Endothelial cell of umbilical vein (primary cell): Measurements from ENCODE around the gene MAP1S. TPM values are rescaled to one million over a fixed set of nuclear protein-coding genes. Genes with fewer than 3 reads are reported as not detected.
A peak's percentile ranks its signal among the peaks of the same experiment; 100 is the strongest.

Experiments used
- BruUV-seq: library from RNA; stranded (reverse); fragments of 400-500 nt; replicated peaks from 2 replicates; lab custom pipeline; 2021; lab: Mats Ljungman, UMichigan
- CTCF ChIA-PET: fragments of 300-600, 350-600 bp; sonication (Branson Sonifier 250); formaldehyde crosslinking; loops from one replicate; lab custom pipeline; 2021; ENCODE audit warnings: antibody characterized with exemption, inconsistent platforms; lab: Charles Lee
- POLR2A ChIA-PET: fragments of 300-600, 350-600 bp; sonication (Branson Sonifier 250); formaldehyde crosslinking; loops from one replicate; lab custom pipeline; 2021; ENCODE audit warnings: antibody characterized with exemption, inconsistent platforms; lab: Charles Lee
- DNase-seq: peaks from one replicate; pipeline ENCODE4 v3.0.0-alpha.2; 2011; ENCODE audit warnings: low read depth, low spot score
- FAIRE-seq: peaks from 2 replicates; lab custom pipeline; 2011; peaks lifted over from hg19 to GRCh38; lab: Jason Lieb, UNC
- H2AFZ ChIP-seq: 2 replicates; pipeline ENCODE4 v1.6.0; 2012; ENCODE audit warnings: low read depth, low read length, control low read depth, inconsistent platforms
- H3K27ac ChIP-seq: 2 replicates; pipeline ENCODE4 v1.5.1; 2011; ENCODE audit warnings: low read depth, mild to moderate bottlenecking, control low read depth, low read length, moderate library complexity; ENCODE audit not compliant: insufficient read depth
- H3K27me3 ChIP-seq, 2 experiments: 2 replicates each; pipeline versions ENCODE4 v1.6.0 to v1.6.1; 2011; ENCODE audit warnings: low read length in 2 of 2, mixed read lengths in 1 of 2; ENCODE audit not compliant: control insufficient read depth in 2 of 2, insufficient read depth in 2 of 2
- H3K36me3 ChIP-seq, 2 experiments: 2 replicates in 1 of 2; 3 replicates in 1 of 2; pipeline ENCODE4 v1.5.1; 2011; ENCODE audit warnings: low read length in 2 of 2, mild to moderate bottlenecking in 1 of 2, moderate library complexity in 1 of 2; ENCODE audit not compliant: control insufficient read depth in 2 of 2, insufficient read depth in 2 of 2; ENCODE audit errors: extremely low read depth in 1 of 2
- H3K4me1 ChIP-seq: 3 replicates; pipeline ENCODE4 v1.5.1; 2011; ENCODE audit warnings: mild to moderate bottlenecking, low read length; ENCODE audit not compliant: control insufficient read depth, insufficient read depth; ENCODE audit errors: extremely low read depth
- H3K4me2 ChIP-seq: 2 replicates; pipeline ENCODE4 v1.6.1; 2011; ENCODE audit warnings: low read length, control low read depth, mixed read lengths; ENCODE audit not compliant: insufficient read depth
- H3K4me3 ChIP-seq, 3 experiments: fragments of 200-600 bp in 1 of 3; sonication (generic), shearing (Covaris generic) in 1 of 3; replicated peaks in 1 of 3; 2 replicates each; pipeline ENCODE4 v1.5.1; 2011 to 2016; ENCODE audit warnings: control low read depth in 3 of 3, low read length in 3 of 3, mild to moderate bottlenecking in 2 of 3, inconsistent platforms in 1 of 3, low read depth in 1 of 3, moderate library complexity in 1 of 3; ENCODE audit not compliant: insufficient read depth in 1 of 3
- H3K79me2 ChIP-seq: 2 replicates; pipeline ENCODE4 v1.6.0; 2012; ENCODE audit warnings: low read length, inconsistent platforms; ENCODE audit not compliant: control insufficient read depth, insufficient read depth
- H3K9ac ChIP-seq: replicated peaks from 2 replicates; pipeline ENCODE3; 2011; ENCODE audit warnings: low read length, control low read depth; ENCODE audit not compliant: insufficient read depth; ENCODE audit errors: extremely low read depth
- H3K9me1 ChIP-seq: replicated peaks from 3 replicates; pipeline ENCODE4 v1.6.0; 2011; ENCODE audit warnings: mild to moderate bottlenecking, low read length; ENCODE audit not compliant: control insufficient read depth, insufficient read depth; ENCODE audit errors: extremely low read depth
- H3K9me3 ChIP-seq: replicated peaks from 2 replicates; pipeline ENCODE4 v1.5.1; 2012; ENCODE audit warnings: low read length, inconsistent platforms; ENCODE audit not compliant: control insufficient read depth, insufficient read depth
- H4K20me1 ChIP-seq: replicated peaks from 2 replicates; pipeline ENCODE3; 2011; ENCODE audit warnings: mild to moderate bottlenecking, low read length; ENCODE audit not compliant: control insufficient read depth, insufficient read depth; ENCODE audit errors: extremely low read depth
- EZH2 ChIP-seq: IDR thresholded peaks from 2 replicates; pipeline ENCODE4 v1.6.1; 2012; ENCODE audit warnings: borderline replicate concordance, low read depth, mild to moderate bottlenecking, moderate library complexity, low read length, inconsistent platforms; ENCODE audit not compliant: severe bottlenecking
- FOS ChIP-seq: IDR thresholded peaks from 2 replicates; pipeline ENCODE4 v1.6.1; 2011; ENCODE audit warnings: mild to moderate bottlenecking, low read length, moderate library complexity, borderline replicate concordance; ENCODE audit not compliant: insufficient read depth
- GATA2 ChIP-seq: IDR thresholded peaks from 2 replicates; pipeline ENCODE4 v1.7.0; 2011; ENCODE audit warnings: low read depth, mild to moderate bottlenecking, moderate library complexity, mixed read lengths, low read length; ENCODE audit not compliant: insufficient read length, insufficient read depth
- JUN ChIP-seq: IDR thresholded peaks from 2 replicates; pipeline ENCODE4 v1.6.1; 2011; ENCODE audit warnings: borderline replicate concordance, low read depth; ENCODE audit not compliant: insufficient read length, insufficient read depth
- MYC ChIP-seq: IDR thresholded peaks from one replicate; pipeline ENCODE4 v1.6.1; 2011; ENCODE audit warnings: mild to moderate bottlenecking, low read depth, low read length
- POLR2A ChIP-seq: IDR thresholded peaks from 2 replicates; pipeline ENCODE4 v1.6.1; 2012; ENCODE audit warnings: low read depth, mild to moderate bottlenecking, control low read depth, low read length
- POLR2AphosphoS5 ChIP-seq: IDR thresholded peaks from 2 replicates; pipeline ENCODE4 v1.6.1; 2012; ENCODE audit warnings: low read depth, mild to moderate bottlenecking, control low read depth, low read length, moderate library complexity; ENCODE audit not compliant: insufficient read depth
- dilution Hi-C: fragments of 300-500 bp; cut with MboI; formaldehyde crosslinking; loops from one replicate; pipeline ENCODE4 v1.15.0; 2019; ENCODE audit warnings: low sequenced_read_pairs; ENCODE audit not compliant: extremely low pct_ligation_motif_present
- intact Hi-C: fragments of 100-400 bp; cut with micrococcal nuclease; formaldehyde crosslinking; loops from one replicate; pipeline ENCODE4 v1.10.0; 2022
- polyA plus RNA-seq, 4 experiments: library from polyadenylated mRNA; depleted of rRNA in 3 of 4; stranded (reverse) in 3 of 4; unstranded in 1 of 4; fragments of >200 nt; gene quantifications; 2 replicates each; pipeline versions ENCODE4 v1.2.1 to v1.2.3, GENCODE V29; 2011 to 2012; ENCODE audit warnings: missing spikeins in 1 of 4
- total RNA-seq: library from RNA; stranded (reverse); gene quantifications from 2 replicates; pipeline ENCODE4 v1.2.3, GENCODE V29; 2021
- TF ChIP-seq, protein P1 (sequence below): IDR thresholded peaks from 2 replicates; pipeline ENCODE4 v1.6.1; 2011; ENCODE audit not compliant: insufficient read depth, insufficient read length
- TF ChIP-seq, protein P2 (sequence below), 2 donors: IDR thresholded peaks; 1 replicate in 1 of 2; 2 replicates in 1 of 2; pipeline ENCODE4 v1.5.1; 2011; ENCODE audit warnings: low read length in 2 of 2, mild to moderate bottlenecking in 2 of 2, moderate library complexity in 2 of 2, control low read depth in 1 of 2, inconsistent platforms in 1 of 2, low read depth in 1 of 2; ENCODE audit not compliant: insufficient read depth in 1 of 2; ENCODE audit errors: extremely low read depth in 1 of 2

The MAP1S gene
- total and polyA plus RNA-seq, 2 donors (not counting 3 experiments of a cell fraction or from before 2014, with no cell fraction given): 94.8 to 143 TPM

DNA sequence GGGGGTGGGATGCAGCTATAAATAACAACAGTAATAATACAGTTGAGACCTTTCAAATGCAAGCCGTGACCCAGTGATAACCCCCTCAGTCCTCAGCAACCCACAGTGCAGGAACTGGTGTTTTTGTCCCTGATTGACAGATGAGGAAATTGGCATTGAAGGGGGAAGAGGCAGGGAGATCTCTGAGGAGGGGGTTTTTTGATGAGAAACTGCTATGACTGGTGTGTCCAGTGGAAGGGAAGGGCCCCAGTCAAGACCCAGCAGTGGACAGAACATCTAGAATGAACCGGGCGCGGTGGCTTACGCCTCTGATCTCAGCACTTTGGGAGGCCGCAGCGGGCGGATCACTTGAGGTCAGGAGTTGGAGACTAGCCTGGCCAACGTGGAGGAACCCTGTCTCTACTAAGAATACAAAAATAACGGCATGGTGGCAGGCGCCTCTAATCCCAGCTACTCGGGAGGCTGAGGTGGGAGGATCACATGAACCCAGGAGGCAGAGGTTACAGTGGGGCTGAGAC, 1.9 kb downstream of the MAP1S start:
- Histone ChIP-seq H3K4me2 (peak overlapping the region; percentile 83), H3K79me2 (peaks cover 65% of the 10 kb centered on the region), H3K9ac (peak overlapping the region; percentile 81), H3K9me1 (no peaks in the 10 kb centered on the region), H3K27ac (peak overlapping the region; percentile 90), H3K27me3 (no peaks in the 10 kb centered on the region), H2AFZ (no peak overlapping the region), H3K36me3 (peaks cover 11 to 24% of the 10 kb centered on the region in 2 experiments), H4K20me1 (no peaks in the 10 kb centered on the region), H3K9me3 (no peaks in the 10 kb centered on the region), H3K4me1 (peaks cover 35% of the 10 kb centered on the region), H3K4me3 (peak overlapping the region; percentile 76 to 96 (median 90))
- intact Hi-C loops: no loop called here
- CTCF ChIA-PET: interaction anchor here (1.0 to 5.2 kb wide), 4 partner anchors 12 to 46 kb away, joined by 3 to 26 read pairs (median 8); no protein-coding TSS in a partner anchor
- TSS peak; percentile 54 for BruUV-seq
- POLR2A ChIA-PET: no interaction called here
- TF ChIP-seq, protein P1, sequence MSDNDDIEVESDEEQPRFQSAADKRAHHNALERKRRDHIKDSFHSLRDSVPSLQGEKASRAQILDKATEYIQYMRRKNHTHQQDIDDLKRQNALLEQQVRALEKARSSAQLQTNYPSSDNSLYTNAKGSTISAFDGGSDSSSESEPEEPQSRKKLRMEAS: no peak
- no peak for TF ChIP-seq MYC
- TF ChIP-seq, protein P2, sequence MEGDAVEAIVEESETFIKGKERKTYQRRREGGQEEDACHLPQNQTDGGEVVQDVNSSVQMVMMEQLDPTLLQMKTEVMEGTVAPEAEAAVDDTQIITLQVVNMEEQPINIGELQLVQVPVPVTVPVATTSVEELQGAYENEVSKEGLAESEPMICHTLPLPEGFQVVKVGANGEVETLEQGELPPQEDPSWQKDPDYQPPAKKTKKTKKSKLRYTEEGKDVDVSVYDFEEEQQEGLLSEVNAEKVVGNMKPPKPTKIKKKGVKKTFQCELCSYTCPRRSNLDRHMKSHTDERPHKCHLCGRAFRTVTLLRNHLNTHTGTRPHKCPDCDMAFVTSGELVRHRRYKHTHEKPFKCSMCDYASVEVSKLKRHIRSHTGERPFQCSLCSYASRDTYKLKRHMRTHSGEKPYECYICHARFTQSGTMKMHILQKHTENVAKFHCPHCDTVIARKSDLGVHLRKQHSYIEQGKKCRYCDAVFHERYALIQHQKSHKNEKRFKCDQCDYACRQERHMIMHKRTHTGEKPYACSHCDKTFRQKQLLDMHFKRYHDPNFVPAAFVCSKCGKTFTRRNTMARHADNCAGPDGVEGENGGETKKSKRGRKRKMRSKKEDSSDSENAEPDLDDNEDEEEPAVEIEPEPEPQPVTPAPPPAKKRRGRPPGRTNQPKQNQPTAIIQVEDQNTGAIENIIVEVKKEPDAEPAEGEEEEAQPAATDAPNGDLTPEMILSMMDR (IDR thresholded peaks at IDR 0.05; ENCODE audit: extremely low read depth in 1 of 2, insufficient read depth in 1 of 2, low read depth in 1 of 2, low read length in 2 of 2): no peak
- no peak for TF ChIP-seq FOS
- TF ChIP-seq POLR2A: no peak
- TF ChIP-seq EZH2: no peak
- no peak for TF ChIP-seq JUN
- TF ChIP-seq GATA2: no peak
- TF ChIP-seq POLR2AphosphoS5: no peak
- DNase-seq: no peak
- FAIRE-seq: peak; percentile 43
- dilution Hi-C loops: no loop called here
